ENCODE results near the gene ERBIN. TPM values are rescaled to one million over a fixed set of nuclear protein-coding genes. Genes with fewer than 3 reads are reported as not detected.

Gene ERBIN, protein sequence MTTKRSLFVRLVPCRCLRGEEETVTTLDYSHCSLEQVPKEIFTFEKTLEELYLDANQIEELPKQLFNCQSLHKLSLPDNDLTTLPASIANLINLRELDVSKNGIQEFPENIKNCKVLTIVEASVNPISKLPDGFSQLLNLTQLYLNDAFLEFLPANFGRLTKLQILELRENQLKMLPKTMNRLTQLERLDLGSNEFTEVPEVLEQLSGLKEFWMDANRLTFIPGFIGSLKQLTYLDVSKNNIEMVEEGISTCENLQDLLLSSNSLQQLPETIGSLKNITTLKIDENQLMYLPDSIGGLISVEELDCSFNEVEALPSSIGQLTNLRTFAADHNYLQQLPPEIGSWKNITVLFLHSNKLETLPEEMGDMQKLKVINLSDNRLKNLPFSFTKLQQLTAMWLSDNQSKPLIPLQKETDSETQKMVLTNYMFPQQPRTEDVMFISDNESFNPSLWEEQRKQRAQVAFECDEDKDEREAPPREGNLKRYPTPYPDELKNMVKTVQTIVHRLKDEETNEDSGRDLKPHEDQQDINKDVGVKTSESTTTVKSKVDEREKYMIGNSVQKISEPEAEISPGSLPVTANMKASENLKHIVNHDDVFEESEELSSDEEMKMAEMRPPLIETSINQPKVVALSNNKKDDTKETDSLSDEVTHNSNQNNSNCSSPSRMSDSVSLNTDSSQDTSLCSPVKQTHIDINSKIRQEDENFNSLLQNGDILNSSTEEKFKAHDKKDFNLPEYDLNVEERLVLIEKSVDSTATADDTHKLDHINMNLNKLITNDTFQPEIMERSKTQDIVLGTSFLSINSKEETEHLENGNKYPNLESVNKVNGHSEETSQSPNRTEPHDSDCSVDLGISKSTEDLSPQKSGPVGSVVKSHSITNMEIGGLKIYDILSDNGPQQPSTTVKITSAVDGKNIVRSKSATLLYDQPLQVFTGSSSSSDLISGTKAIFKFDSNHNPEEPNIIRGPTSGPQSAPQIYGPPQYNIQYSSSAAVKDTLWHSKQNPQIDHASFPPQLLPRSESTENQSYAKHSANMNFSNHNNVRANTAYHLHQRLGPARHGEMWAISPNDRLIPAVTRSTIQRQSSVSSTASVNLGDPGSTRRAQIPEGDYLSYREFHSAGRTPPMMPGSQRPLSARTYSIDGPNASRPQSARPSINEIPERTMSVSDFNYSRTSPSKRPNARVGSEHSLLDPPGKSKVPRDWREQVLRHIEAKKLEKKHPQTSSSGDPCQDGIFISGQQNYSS (N-terminal part only)
- total RNA-seq (2013) = 88.7 TPM
- polyA plus RNA-seq = 10 to 100 TPM; 25.2 to 43.3 (median 28.6) TPM
- 23.1 and 32.8 TPM in 2 replicates for polyA minus RNA-seq
- total RNA-seq = 363 to 929 (median 458) reads per million in 11 experiments

DNA sequence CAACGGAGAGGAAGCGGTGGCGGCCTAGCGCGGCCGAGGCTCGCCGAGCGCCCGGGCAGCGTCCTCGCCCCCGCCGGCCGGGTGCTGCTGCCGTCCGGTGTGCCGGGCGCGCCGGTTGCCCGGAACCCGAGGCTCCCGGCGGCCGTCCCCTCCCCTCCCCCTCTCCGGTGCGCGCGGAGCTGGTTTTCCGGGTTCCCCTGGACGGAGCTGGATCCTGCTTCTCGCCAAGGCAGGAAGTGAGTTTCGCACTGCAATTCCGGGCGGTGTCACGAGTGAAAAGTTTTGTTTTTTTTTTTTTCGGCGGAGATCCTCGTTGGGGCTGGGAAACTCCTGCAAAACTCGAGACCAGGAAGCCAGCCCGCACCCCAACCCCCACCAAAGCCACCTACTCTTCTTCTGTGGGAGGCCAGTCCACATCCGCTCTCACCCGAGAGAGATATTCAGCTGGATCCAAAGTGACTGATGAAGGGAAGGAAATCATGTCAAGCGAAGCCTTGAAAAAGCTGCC, at the start of gene ERBIN:
Gene ERBIN (plus strand): TSS at position 300 of the 508 bp plus-strand sequence. CDS start 66,144 bp downstream, outside the sequence.
- no peaks in the 10 kb centered on the region for H3K9me3 ChIP-seq (replicated peaks in 1 of 2; ENCODE audit: control insufficient read depth in 1 of 2, insufficient read depth in 1 of 2, low read length in 2 of 2)
- WGBS (ENCODE audit: insufficient coverage) = 0% methylated on average over 20 of the region's 45 CpGs
- intact Hi-C loops (cut with micrococcal nuclease) = loop anchor here (5.0 to 10.0 kb wide), 3 partner anchors 102 to 218 kb away; partner anchors contain the start of genes NLN (in 2 of the 2), SGTB (in 2 of the 2) and SREK1 (in 1 of the 2)
- Mint-ChIP-seq H3K4me3 (peak within 1 kb of the TSS; percentile 88 to 95), H3K9me3 (no peaks in the 10 kb centered on the region), H3K27ac (peak within 1 kb of the TSS; percentile 87 to 98 (median 96)), H3K4me1 (peaks cover 48% of the 10 kb centered on the region), H3K27me3 (ENCODE audit: low read depth in 3 of 3) (peaks cover 4 to 11% (median 4%) of the 10 kb centered on the region in 3 donors), H3K36me3 (peaks cover 12 to 16% of the 10 kb centered on the region in 2 donors)
- peaks cover 19 to 48% of the 10 kb centered on the region in 2 donors for H3K4me1 ChIP-seq (ENCODE audit: control insufficient read depth in 1 of 2, insufficient read depth in 2 of 2, low read length in 2 of 2)
- TF ChIP-seq, protein P1, sequence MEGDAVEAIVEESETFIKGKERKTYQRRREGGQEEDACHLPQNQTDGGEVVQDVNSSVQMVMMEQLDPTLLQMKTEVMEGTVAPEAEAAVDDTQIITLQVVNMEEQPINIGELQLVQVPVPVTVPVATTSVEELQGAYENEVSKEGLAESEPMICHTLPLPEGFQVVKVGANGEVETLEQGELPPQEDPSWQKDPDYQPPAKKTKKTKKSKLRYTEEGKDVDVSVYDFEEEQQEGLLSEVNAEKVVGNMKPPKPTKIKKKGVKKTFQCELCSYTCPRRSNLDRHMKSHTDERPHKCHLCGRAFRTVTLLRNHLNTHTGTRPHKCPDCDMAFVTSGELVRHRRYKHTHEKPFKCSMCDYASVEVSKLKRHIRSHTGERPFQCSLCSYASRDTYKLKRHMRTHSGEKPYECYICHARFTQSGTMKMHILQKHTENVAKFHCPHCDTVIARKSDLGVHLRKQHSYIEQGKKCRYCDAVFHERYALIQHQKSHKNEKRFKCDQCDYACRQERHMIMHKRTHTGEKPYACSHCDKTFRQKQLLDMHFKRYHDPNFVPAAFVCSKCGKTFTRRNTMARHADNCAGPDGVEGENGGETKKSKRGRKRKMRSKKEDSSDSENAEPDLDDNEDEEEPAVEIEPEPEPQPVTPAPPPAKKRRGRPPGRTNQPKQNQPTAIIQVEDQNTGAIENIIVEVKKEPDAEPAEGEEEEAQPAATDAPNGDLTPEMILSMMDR (IDR thresholded peaks at IDR 0.05) = no peak
- peaks cover 49% of the 10 kb centered on the region for H3K79me2 ChIP-seq (ENCODE audit: insufficient read depth, low read length)
- peak within 1 kb of the TSS; percentile 97 to 98 for H3K27ac ChIP-seq (ENCODE audit: low read depth in 1 of 2, low read length in 2 of 2)
- H3K36me3 ChIP-seq (replicated peaks in 1 of 2; ENCODE audit: control insufficient read depth in 1 of 2, insufficient read depth in 2 of 2, low read length in 2 of 2) = peaks cover 0 to 5% of the 10 kb centered on the region in 2 donors
- H3K9ac ChIP-seq (ENCODE audit: insufficient read depth, low read length, poor library complexity, severe bottlenecking) = peak within 1 kb of the TSS; percentile 96
- H2AFZ ChIP-seq (ENCODE audit: insufficient read depth, low read depth, low read length, poor library complexity, severe bottlenecking) = peak within 1 kb of the TSS; percentile 85
- peaks cover 3 to 8% of the 10 kb centered on the region in 2 donors for H3K27me3 ChIP-seq (ENCODE audit: control insufficient read depth in 2 of 2, insufficient read depth in 2 of 2, low read length in 2 of 2)
- H3K4me2 ChIP-seq (replicated peaks; ENCODE audit: extremely low read depth, low read length, poor library complexity, severe bottlenecking) = peak within 1 kb of the TSS; percentile 89
- H4K20me1 ChIP-seq (ENCODE audit: insufficient read depth, low read length) = peaks cover 42% of the 10 kb centered on the region
- DNase-seq = peak; percentile 78 to 94 (median 80)
- H3K4me3 ChIP-seq (replicated peaks in 1 of 3; ENCODE audit: low read depth in 2 of 3, low read length in 3 of 3) = peak within 1 kb of the TSS; percentile 63 to 92 (median 91)
